HG02852 (cell line): ENCODE measurements around the gene SLC38A5.
"Not testable (repeated sequence)": the region's sequence is repeated elsewhere in the genome, so short reads cannot be mapped to it uniquely, and the experiment has no call there.

Experiments used
- ATAC-seq: cut with Tn5 transposase; IDR thresholded peaks from one replicate; pipeline ENCODE4 v1.9.1; 2021; ENCODE audit warnings: mild to moderate bottlenecking, moderate library complexity; ENCODE audit not compliant: unreplicated experiment

Gene SLC38A5

DNA sequence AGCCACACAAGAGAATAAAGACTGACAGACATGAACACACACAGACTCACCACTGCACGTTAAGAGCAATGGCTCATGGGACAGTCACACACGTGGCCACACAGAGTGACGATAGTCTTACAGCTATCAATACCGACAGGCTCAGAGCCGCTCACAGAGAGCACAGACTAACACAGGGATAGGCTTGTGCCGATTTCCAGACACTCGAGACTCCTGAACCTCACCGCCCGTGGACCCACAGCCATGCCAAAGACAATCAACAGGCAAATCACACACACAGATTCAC is 716 bp upstream of the SLC38A5 start:
- no peak for ATAC-seq

GRCh38 chrX:48468693-48469691 is 1.1 kb downstream of the SLC38A5 start:
- no peak for ATAC-seq

- ATAC-seq = no peak
Observed at GRCh38 chrX:48468247-48468671, 1.8 kb downstream of the SLC38A5 start.

DNA sequence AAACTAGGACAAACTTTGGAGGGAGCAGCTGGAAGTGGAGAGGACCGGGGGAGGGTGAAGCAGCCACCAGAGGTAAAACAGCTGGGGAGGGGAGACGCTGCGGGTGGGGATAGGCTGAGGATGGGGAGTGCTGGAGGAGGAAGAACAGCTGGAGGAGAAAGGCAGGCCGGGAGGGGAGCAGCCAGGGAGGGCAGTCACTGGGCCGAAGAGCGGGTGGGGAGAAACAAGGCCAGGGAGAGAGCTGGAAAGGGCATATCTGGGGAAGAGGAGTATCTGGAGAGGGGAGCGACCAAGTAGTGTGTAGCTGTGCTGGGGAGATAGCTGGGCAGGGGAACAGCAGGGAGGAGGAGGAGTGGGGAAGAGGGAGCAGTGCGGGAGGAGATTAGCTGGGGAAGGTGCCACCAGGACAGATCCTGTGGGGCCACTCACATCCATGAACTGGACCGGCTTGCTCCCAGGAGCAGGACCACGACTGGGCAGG is 2.7 kb downstream of the SLC38A5 start:
- no peak for ATAC-seq

- ATAC-seq = no peak
Observed at GRCh38 chrX:48466696-48467095, 3.4 kb downstream of the SLC38A5 start.

- no peak for ATAC-seq
Observed at GRCh38 chrX:48465336-48465933, 4.6 kb downstream of the SLC38A5 start.

DNA sequence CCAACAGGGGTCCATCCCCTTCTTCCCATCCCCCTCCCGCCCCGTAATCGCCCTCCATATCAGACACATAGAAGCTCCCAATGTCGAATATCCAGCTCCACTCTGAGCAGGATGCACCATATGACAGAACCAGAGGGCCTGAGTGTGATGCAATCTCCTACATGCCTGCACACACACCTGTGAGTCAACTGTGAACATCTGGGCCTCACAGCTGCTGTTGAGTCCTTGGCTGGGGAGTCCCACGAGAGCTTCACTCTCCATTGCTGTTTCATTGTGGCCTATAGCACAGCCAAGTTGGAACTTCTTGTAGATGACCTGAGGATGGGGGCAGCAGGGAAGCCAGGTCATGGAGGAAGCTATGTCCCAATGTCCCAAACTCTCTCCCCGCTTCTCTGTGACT is 8.2 kb downstream of the SLC38A5 start:
- ATAC-seq = no peak

- ATAC-seq = no peak
Observed at GRCh38 chrX:48460606-48461005, 9.5 kb downstream of the SLC38A5 start.

- no peak for ATAC-seq
Observed at GRCh38 chrX:48460031-48460430, 10.0 kb downstream of the SLC38A5 start.

DNA sequence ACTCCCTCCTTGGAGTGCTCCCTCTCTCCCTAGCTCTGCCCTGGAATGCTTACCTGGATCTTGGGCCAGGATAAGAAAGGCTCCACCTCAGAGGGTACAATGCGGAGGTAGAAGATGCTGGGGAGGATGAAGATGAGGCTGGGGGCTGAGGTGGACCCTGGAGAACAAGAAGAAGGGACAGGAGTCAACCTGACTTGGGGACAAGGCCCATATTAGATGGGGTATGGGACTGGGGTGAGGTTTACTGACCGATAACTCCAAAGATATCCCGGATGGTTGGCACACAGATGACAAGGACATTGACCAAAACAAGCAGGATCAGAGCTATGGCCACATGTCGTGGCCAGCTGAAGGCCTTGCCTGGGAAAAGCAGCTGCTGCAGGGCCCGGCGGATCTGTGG is 10.6 kb downstream of the SLC38A5 start:
- ATAC-seq = no peak

DNA sequence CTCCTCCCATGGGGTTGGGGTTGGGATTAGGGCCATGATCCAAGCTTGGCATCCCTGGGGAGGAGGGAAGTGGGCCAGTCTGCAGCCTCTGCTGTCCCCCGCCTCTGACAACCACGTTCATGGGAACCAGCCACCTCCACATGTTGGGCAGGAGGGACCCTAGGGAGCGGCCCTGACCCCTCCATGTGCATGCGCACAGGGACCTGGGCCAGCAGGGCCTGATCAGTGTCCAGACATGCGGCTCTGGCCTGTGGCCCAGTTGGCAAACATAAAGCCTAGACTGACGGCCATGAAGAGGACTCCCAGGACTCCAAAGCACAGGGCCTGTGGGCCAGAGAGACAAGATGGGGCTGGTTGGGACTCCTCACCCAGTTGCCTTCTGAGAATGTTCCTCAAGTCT is 11.3 kb downstream of the SLC38A5 start:
- no peak for ATAC-seq

DNA sequence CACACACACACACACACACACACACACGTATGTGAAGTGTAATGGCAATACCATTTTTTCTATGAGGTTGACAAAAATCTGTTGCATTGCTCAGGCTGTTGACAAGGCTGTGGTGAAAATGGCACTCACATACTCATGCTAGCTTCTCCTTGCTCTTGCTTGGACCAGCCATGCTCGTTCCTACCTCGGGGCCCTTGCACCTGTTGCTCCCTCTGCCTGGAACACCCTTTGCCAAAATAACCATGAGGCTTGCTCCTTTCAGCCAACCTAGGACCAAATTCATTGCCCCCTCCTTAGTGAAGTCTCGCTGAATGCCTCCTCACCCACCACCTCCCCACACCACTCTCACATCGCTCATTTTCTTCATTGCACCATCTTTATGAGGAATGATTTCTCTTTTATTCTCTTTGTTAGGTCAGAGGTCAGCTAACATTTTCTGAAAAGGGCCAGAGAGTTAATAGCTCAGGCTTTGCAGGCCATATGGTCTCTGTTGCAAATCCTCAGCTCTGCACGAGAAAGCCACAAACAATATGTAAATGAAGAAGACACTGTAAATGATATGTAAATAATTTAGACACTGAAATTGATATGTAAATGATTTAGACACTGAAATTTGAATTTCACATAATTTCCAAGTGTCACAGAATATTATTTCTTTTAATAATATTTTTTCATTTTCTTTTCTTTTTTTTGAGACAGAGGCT is 13.3 kb downstream of the SLC38A5 start:
- no peak for ATAC-seq

- ATAC-seq = no peak
Observed at GRCh38 chrX:48451708-48452107, 18.4 kb downstream of the SLC38A5 start.

GRCh38 chrX:48450076-48450475 is 20.0 kb downstream of the SLC38A5 start:
- ATAC-seq = no peak

- not testable (repeated sequence) for ATAC-seq
Observed at GRCh38 chrX:48447201-48447600, 22.9 kb downstream of the SLC38A5 start.

- ATAC-seq = not testable (repeated sequence)
Observed at GRCh38 chrX:48433713-48434112, 36.3 kb downstream of the SLC38A5 start.

- ATAC-seq = not testable (repeated sequence)
Observed at GRCh38 chrX:48430166-48430565, 39.9 kb downstream of the SLC38A5 start.

DNA sequence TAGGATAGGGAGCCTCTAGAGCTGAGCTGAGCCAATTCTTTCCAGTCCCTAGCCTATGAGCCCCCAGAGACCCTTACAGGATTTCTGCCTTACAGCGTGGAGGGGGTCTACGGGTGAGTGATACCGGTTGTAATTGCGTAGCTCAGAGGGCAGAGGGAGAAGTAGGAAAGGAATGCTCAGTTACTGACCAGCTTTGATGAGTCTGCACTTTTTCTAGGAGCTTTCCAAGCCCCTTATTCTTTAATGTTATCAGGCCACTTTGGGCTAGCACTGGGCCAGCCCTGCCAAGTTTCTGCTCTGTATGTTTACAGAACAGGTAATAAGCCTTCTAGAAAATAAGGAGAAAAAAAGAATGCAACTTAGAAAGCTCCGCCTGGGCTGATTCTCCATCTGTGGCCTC is 40.5 kb downstream of the SLC38A5 start:
- ATAC-seq = not testable (repeated sequence)

DNA sequence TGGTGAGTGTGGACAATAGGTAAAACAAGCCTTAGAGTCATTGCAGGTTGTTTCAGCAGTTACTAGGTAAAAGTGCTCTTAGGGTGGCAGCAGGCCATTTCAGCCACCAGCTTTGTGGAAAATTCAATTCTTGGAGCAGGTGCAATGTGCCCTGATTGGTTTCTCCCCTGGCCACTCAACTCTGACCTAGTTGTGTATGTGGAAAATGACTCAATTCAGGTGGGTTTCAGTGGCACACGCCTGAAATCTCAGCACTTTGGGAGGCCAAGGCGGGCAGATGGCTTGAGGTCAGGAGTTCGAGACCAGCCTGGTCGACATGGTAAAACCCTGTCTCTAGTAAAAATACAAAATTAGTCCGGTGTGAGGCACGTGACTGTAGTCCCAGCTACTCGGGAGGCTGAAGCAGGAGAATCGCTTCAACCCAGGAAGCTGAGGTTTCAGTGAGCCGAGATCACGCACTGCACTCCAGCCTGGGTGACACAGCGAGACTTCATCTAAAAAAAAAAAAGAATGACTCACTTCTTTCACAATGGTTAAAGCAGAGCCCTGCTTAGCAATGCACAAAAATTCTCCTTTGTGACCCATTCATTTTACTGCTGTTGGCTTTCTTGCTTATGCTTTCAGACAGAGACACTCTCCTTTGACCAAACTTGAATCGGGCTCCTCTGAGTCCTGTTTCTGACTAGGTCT is 42.9 kb downstream of the SLC38A5 start:
- ATAC-seq = not testable (repeated sequence)

- ATAC-seq = not testable (repeated sequence)
Observed at GRCh38 chrX:48411860-48412259, 58.2 kb downstream of the SLC38A5 start, which contains the start of gene SSX4B. Gene SSX4B (minus strand): TSS chrX:48411960. CDS start chrX:48411372, 588 bp downstream.
